Astrocyte (in vitro differentiated cells and primary cell): ENCODE measurements around the gene TRIM10.

Experiments used
- CTCF ChIP-seq: IDR thresholded peaks from 2 replicates; pipeline ENCODE4 v1.5.1; 2011; ENCODE audit warnings: low read depth, mild to moderate bottlenecking, inconsistent platforms, low read length, moderate library complexity; ENCODE audit not compliant: insufficient read depth
- EZH2 ChIP-seq: IDR thresholded peaks from 2 replicates; pipeline ENCODE4 v1.6.1; 2012; ENCODE audit warnings: mild to moderate bottlenecking, low read length, inconsistent platforms; ENCODE audit not compliant: insufficient read depth

DNA sequence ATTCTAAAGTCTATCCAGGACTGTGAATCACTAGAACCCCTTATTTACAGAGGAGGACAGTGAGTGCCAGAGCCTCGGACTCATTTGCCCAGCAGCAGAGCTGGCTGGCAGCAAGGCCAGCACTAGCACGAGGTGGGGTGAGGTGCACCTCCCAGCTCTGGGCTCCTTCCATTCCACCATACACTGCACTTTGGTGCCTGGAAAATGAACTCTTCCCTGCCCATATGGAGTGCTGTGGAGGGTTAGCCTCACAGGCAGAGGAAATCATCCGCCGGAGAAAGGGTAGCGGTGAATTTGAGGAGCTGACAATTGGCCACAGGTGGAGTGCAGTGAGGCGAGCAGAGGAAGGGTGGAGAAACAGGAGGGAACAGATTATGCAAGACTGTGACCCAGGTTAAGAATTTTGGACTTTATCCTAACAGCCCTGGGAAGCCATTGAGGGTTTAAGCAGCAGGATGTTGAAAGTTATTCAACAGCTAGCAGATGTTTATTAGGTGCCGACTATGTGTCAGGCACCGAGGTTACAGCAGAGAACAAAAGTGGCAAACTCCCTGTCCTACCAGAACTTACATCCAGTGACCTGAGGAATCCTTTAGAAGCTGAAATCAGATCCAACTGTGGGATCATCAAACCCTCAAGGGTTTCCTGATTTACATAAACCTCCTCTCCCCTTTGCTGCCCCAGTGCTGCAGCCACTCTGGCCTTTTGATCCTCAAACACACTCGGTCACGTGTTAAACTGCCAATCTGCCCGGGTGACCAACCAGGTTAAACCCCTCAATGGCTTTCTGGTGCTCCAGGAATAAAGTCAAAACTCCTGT is 46.0 kb upstream of the TRIM10 start:
- no peak for TF ChIP-seq CTCF
- TF ChIP-seq EZH2, result no peak
